HG03378 (cell line): ENCODE results near the gene KLC1.

ENCODE experiments used
- ATAC-seq: cut with Tn5 transposase; IDR thresholded peaks from one replicate; pipeline ENCODE4 v1.9.1; 2021; ENCODE audit warnings: mild to moderate bottlenecking, moderate library complexity; ENCODE audit not compliant: unreplicated experiment

The KLC1 gene

GRCh38 chr14:103702497-103703432 lies 73.8 kb downstream of the KLC1 start:
- no peak for ATAC-seq

DNA sequence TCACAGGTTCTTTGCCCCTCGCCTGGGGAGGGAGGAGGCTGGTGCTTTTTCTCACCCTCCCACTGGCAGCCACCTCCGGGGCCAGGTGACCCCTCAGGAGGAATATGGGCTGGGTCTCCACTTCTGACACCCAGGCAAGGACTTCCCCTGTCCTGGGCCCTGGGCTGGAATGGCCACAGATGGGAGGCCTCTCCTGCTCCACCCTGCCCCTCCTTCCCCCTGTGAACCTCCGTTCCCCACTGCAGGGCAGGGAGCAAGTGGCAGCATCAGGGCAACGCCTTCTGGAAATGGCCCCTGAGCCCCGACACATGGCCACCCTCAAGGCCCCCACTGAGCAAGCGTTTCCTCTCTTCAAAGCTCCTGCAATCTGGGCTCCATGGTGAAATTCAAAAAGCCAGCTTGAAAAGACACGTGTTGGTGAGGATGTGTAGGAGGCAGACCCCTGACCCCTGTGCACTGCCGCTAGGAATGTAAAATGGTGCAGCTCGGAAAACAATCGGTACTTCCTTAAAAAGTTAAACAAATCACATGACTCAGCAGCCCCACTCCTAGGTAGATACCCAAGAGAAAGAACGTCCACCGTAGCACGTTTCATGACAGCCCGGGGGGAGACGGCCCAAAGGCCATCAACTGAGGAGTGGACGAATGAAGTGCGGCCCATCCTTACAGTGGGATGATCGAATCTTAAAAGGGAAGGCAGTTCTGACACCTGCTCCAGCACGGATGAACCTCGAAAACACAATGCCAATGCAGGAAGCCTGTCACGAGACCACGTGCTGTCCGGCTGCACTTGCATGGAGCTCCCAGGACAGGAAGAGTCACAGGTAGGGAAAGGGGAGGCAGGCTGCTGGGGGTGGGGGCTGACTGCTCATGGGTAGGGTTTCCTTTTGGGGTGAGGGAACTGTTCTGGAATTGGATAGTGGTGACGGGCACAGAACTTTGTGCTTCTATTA lies 74.7 kb downstream of the KLC1 start:
- no peak for ATAC-seq

- no peak for ATAC-seq
Measured at GRCh38 chr14:103704708-103705107, 75.7 kb downstream of the KLC1 start.

DNA sequence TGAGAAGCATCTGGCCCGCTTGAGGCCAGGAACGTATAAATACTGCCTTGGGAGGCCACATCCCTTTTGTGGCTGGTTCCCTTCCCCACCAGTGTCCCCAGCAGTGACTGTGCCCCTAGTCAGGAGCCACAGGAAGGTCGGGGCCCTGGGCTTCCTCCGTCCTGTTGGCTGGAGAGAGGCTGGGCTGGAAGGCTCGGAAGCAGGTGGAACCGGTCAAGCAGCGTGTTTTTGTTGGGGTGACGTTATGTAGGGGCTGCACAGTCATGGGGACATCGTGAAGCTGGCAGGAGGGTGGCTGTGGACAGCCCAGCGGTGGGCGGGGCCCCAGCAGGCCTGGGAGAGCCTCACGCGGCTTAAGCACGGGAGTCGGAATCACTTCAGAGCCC lies 76.1 kb downstream of the KLC1 start:
- ATAC-seq, result no peak

GRCh38 chr14:103705504-103706284 lies 76.7 kb downstream of the KLC1 start:
- no peak for ATAC-seq

GRCh38 chr14:103706551-103707328 lies 77.7 kb downstream of the KLC1 start:
- no peak for ATAC-seq

- no peak for ATAC-seq
Measured at GRCh38 chr14:103707329-103708263, 78.6 kb downstream of the KLC1 start.

- ATAC-seq, result no peak
Measured at GRCh38 chr14:103708750-103709187, 79.8 kb downstream of the KLC1 start.

DNA sequence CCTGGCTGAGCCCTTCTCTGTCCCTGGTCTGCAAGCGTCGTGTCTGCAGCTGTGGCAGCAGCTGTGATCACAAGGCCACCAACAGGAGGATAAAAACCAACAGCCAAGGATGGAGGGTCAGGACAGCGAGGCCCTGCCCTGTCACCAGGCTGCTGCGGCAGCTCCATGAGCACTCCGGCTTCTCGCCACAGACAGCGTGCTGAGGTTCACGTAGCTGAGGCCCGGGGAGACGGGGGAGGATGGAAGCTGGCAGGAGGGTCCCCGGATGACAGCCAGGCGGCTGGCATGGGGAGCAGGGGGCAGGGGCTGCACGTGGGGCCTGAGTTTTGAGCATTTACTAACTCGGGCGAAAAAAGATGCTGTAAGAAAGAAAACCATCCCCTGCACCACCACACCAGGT lies 80.8 kb downstream of the KLC1 start:
- ATAC-seq, result no peak

DNA sequence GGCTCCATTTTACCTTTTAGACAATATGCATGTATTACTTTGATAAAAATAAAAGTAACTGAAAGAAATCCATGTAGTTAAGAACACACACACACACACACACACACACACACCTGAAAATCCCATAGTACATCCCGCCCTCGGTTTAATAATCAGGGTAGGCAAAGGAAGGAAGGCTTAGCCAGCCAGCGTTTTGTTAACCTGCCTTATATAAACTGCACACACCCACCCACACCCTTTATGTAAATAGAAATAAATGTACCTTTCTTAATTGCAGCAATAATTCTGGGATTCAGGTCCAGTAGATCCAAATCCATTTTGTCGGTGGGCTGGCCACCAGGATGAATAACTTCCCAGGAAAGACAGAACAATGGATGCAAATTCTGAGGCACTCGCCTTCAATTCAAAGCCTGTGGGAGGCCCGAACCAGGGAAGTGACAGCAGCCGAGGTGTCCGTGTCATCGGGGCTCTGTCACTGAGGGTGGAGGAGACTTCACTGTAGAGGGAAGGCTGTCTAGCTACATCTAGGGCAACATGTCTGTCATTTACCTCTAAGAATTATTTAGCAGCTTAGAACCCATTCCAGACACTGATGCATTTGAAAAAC lies 81.9 kb downstream of the KLC1 start:
- ATAC-seq, result no peak

DNA sequence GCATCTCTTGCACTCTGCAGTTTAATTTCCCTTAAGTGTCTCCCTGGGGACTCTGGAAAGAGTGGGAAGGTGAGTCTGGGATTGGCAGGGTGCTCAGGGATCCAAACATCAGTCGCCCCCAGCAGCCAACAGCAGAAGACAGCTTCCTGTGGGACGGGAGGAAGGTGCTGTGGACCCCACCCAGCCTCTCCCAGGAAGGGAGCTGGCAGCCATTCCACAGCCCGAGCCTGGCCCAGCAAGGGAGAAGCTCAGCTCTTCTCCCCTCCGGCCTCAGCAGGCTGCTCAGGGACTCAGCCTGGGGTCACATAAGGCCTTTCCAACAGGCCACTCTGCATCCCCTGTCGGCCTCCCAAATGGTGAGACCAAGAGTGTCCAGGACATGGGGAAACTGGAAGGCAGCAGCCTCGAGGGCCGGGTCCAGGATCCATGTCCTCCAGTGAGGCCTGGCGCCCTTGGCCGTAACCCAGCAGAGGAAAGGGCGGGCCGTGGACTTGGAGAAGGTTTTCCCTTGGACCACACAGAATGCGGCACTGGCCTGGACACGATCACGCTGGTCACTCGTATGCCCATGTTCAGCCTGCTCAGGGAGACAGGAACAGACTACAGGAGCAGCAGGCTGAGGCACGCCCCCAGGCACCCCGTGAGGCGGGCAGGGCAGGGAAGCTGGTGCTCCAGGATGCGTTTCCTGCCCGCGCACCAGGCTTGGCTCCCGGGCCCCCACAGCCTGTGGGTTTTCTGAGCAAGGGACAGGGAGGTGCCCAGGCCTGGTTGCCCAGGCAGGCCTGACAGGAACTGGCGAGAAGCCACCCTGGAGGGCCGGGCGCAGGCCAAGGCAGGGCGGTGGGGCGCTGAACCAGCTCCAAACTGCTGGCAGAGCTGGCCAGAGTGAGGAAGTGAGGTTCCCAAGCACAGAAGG lies 82.8 kb downstream of the KLC1 start:
- ATAC-seq, result no peak

DNA sequence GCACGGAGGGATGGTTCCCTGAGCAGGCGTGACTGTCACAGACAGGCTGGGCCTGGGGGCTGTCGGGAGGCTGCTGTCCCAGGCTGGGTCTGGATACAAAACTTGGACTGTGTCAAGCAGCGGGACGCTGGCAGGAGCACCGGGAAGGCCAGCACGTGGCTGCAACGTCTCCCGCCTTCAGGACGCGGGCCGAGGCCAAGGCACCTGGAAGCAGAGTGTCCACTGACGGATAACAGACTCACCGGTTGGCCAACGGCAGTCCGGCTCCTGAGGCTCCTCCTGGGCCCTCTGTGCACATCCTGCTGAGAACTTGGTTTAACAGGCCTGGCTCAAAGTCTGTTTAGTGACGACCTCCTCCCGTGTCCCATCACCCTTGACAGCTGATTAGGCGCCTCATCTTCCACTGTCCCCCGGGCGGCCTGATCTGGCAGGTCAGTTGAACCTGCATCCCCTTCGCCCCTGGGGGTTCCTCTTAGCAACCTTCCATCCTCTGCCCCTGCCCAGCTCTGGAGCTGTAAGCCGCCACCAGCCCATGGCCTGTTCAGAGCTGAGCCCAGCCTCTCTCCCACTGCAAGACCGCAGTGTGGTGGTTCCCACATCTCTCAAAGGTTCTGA lies 83.7 kb downstream of the KLC1 start:
- ATAC-seq, result no peak

DNA sequence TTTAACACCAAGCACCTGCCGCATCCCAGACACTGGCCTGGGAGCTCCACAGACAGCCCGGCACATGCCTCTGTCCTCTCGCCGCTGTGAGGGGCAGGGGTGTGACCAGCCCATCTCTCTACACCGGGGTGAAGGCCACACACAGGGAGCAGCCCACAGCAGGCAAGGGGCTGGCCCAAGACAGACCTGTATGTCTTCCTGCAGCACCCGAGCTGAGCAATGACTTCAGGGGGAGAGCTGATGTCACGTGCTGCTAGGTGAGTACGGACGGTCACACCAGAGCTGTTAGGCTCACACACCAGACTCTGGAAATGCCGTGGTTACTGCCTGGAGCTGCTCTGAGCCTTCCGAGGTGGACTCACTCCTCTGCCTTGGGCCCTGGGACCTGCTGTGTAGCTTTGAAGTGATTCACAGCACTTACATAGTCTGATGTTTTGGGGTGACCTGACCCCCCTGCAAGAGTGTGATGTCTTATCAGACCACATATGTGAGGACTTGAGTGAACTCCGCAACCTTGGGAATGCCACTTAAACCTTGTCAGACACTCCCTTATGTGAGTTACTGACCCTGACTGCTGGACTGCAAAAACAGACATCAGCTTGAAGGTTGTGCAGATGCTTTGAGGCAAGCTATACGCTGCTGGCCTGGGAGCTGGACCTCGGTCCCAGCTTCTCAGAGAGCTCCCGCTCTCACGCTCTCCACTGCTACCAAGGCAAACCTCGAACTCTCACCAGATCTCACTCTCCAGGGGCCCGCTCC lies 84.5 kb downstream of the KLC1 start:
- no peak for ATAC-seq

DNA sequence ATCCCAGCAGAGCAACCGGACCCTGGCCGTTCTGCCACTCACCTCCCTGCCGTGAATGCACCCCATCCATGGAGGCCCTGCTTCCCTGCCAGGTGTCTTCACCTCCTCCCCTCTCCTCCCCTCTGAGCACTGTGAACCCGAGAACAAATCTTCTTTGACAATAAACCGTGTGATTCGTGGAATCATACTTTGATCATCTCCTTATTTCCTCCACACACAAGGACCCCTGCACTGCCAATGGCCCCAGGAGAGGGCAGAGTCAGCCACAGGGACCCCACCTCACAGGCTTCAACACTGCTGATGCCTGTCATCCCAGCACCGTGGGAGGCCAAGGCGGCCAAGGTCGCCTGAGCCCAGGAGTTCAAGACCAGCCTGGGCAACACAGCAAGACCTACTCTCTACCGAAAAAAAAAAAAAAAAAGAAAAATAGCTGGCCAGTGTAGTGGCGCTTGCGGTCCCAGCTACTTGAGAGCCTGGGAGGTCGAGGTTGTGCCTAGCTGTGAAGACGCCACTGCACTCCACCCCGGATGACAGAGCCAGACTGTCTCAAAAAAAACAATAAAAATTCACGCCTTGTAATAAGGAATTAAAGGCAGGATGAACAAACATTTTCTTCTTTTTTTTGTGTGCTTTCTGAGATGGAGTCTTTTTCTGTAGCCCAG lies 85.2 kb downstream of the KLC1 start:
- no peak for ATAC-seq

GRCh38 chr14:103715052-103716000 lies 86.3 kb downstream of the KLC1 start, which contains the start of the genes XRCC3 and ZFYVE21:
Gene XRCC3 (minus strand): TSS chr14:103715451. CDS start chr14:103711087, 4,364 bp downstream.
Gene ZFYVE21 (plus strand): TSS chr14:103715810. CDS start chr14:103715842, 32 bp downstream.
- ATAC-seq, result peak; percentile 95
